Skeletal muscle tissue (tissue), 4 donors: ENCODE data around the gene MDN1. TPM values are rescaled to one million over a fixed set of nuclear protein-coding genes. Genes with fewer than 3 reads are reported as not detected.
A peak's percentile ranks its signal among the peaks of the same experiment; 100 is the strongest.
"Not testable (repeated sequence)": the region's sequence is repeated elsewhere in the genome, so short reads cannot be mapped to it uniquely, and the experiment has no call there.

ENCODE experiments used
- H3K27ac ChIP-seq: one replicate; pipeline ENCODE4 v1.7.0; 2013; ENCODE audit warnings: mild to moderate bottlenecking, low read depth, low read length, inconsistent platforms
- H3K27me3 ChIP-seq, 3 donors: one replicate each; pipeline ENCODE4 v1.7.0; 2013; ENCODE audit warnings: low read length in 3 of 3; ENCODE audit not compliant: control insufficient read depth in 3 of 3, insufficient read depth in 3 of 3
- H3K36me3 ChIP-seq, 3 donors: one replicate each; pipeline ENCODE4 v1.7.0; 2013; ENCODE audit warnings: low read length in 3 of 3; ENCODE audit not compliant: control insufficient read depth in 3 of 3, insufficient read depth in 3 of 3
- H3K4me1 ChIP-seq, 3 donors: one replicate each; pipeline ENCODE4 v1.7.0; 2013; ENCODE audit warnings: low read length in 3 of 3, mild to moderate bottlenecking in 3 of 3; ENCODE audit not compliant: control insufficient read depth in 3 of 3, insufficient read depth in 3 of 3
- H3K4me3 ChIP-seq, 3 donors: one replicate each; pipeline ENCODE4 v1.7.0; 2013; ENCODE audit warnings: low read length in 3 of 3
- H3K9ac ChIP-seq, 3 donors: one replicate each; pipeline ENCODE4 v1.7.0; 2013; ENCODE audit warnings: low read length in 3 of 3, mild to moderate bottlenecking in 3 of 3, moderate library complexity in 2 of 3, low read depth in 1 of 3
- H3K9me3 ChIP-seq, 3 donors: one replicate each; pipeline ENCODE4 v1.7.0; 2013; ENCODE audit warnings: low read length in 3 of 3; ENCODE audit not compliant: control insufficient read depth in 3 of 3
- total RNA-seq: library from RNA; depleted of rRNA; stranded (reverse); fragments of >200 nt; gene quantifications from one replicate; pipeline ENCODE4 v1.2.3, GENCODE V29; 2014
- donor health status: Osteomylitis.

Gene MDN1
- total RNA-seq, 1 donor from 2014 or later, result 30.8 TPM

DNA sequence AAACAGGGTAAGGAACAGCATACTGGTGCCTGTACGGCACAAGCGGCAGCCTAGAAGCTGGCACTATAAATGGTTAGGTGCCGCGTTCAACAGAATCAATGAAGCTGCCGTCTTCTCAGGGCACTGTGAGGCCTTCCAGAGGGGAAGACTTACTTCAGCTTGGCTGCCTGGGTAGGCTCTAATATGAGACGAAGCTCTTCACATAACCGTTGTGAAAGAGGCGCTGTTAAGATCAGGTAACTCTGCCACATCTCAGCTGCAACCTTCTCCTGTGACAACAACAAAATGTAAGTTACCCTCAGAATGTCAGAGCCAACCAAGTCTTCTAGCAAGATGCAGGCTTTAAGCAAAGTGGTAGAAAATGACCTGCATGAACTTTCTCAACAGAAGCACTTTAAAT, 169.0 kb downstream of the MDN1 start:
- H3K36me3 ChIP-seq, result peaks cover 62 to 88% (median 67%) of the 10 kb centered on the region in 3 donors
- H3K27me3 ChIP-seq, result no peaks in the 10 kb centered on the region
- H3K27ac ChIP-seq, result no peak overlapping the region

GRCh38 chr6:89649682-89650081, 169.9 kb downstream of the MDN1 start:
- no peak overlapping the region for H3K4me3 ChIP-seq
- H3K27me3 ChIP-seq, result no peaks in the 10 kb centered on the region
- no peak overlapping the region for H3K27ac ChIP-seq
- no peaks in the 10 kb centered on the region for H3K9me3 ChIP-seq
- H3K4me1 ChIP-seq, result peaks cover 0 to 2% (median 0%) of the 10 kb centered on the region in 3 donors
- no peak overlapping the region for H3K9ac ChIP-seq
- peaks cover 55 to 85% (median 60%) of the 10 kb centered on the region in 3 donors for H3K36me3 ChIP-seq

More for the DNA sequence above, 169.0 kb downstream of the MDN1 start:
- H3K9ac ChIP-seq, result no peak overlapping the region
- no peaks in the 10 kb centered on the region for H3K4me1 ChIP-seq
- no peak overlapping the region for H3K4me3 ChIP-seq
- H3K9me3 ChIP-seq, result no peaks in the 10 kb centered on the region

DNA sequence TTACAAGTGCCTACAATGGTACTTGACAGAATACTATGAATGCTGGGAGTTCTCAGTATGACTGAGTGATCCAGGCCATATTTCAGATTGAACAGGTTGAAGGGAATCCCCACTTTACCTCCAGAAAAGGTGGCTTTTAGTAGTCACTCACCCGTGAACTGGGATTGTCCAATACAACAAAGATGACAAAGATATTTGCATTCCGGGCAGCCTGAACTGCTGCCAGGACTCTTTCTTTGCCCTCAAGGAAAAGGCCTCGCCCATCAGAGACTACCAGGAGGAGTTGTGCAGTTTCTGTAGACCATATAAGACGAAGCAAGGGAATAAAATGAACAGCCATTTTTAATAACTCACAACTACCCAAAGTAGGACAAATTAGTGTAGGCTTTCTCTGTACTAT, 174.7 kb downstream of the MDN1 start:
- H3K36me3 ChIP-seq, result peaks cover 39 to 66% (median 46%) of the 10 kb centered on the region in 3 donors
- no peak overlapping the region for H3K9ac ChIP-seq
- no peak overlapping the region for H3K27ac ChIP-seq

DNA sequence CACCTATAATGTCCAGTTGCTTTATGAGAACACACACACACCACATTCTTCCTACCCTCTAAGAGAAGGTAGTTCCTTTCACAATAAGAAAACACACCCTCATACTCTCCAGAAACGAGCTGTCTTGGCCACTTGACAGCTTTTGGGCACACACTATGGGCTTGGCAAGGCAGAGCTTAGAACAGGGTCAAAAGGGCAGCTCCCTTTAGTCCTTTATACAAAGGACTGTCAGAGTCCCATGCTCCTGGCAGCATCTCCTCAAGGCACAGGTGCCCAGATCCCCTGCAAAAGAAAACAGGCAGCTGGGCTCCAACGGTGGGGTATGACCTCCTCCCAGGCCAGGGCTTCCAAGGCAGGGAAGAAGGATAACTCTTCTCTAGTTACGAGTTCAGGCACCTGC, 176.2 kb downstream of the MDN1 start:
- H3K9me3 ChIP-seq, result no peaks in the 10 kb centered on the region
- H3K27me3 ChIP-seq, result no peaks in the 10 kb centered on the region
- peaks cover 33 to 55% (median 40%) of the 10 kb centered on the region in 3 donors for H3K36me3 ChIP-seq
- H3K4me3 ChIP-seq, result no peak overlapping the region
- H3K27ac ChIP-seq, result no peak overlapping the region
- no peak overlapping the region for H3K9ac ChIP-seq
- H3K4me1 ChIP-seq, result peaks cover 12 to 17% (median 16%) of the 10 kb centered on the region in 3 donors

More for the DNA sequence above, 174.7 kb downstream of the MDN1 start:
- Histone ChIP-seq H3K27me3 (no peaks in the 10 kb centered on the region), H3K4me3 (no peak overlapping the region), H3K9me3 (no peaks in the 10 kb centered on the region), H3K4me1 (peaks cover 8 to 12% (median 12%) of the 10 kb centered on the region in 3 donors)

DNA sequence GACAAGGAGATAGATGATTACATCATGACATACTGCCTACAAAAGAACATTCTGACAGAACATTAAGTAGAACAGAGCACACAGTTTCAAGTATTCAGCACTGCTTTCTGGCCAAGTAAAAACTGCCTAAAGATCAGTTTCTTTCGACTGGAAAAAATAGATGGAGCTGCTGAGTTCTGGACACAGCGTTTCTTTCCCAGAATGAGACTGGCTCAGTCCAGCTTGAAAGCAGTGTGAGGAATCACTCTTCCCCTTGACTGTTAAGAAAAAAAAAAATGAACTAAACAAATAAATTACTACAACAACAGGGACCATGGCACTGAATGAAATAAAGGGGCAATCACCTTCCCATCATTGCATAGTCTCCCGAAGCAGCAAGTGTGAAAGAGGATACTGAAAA, 176.6 kb downstream of the MDN1 start:
- H3K9ac ChIP-seq, result no peak overlapping the region
- peaks cover 13 to 19% (median 17%) of the 10 kb centered on the region in 3 donors for H3K4me1 ChIP-seq
- no peak overlapping the region for H3K27ac ChIP-seq
- H3K27me3 ChIP-seq, result no peaks in the 10 kb centered on the region
- no peaks in the 10 kb centered on the region for H3K9me3 ChIP-seq
- peaks cover 29 to 51% (median 39%) of the 10 kb centered on the region in 3 donors for H3K36me3 ChIP-seq
- H3K4me3 ChIP-seq, result no peak overlapping the region

DNA sequence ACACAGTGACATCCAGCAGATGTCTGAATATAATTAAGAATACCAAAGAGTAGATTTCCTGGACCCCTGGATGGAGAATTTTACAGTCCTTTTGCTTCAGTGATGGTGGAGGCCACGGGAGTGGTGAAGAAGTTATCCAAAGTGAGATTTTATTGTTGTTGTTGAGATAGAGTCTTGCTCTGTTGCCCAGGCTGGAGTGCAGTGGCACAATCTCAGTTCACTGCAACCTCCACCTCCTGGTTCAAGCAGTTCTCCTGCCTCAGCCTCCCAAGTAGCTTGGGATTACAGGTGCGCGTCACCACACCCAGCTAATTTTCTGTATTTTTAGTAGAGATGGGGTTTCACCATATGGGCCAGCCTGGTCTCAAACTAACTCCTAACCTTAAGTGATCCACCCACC, 178.0 kb downstream of the MDN1 start:
- not testable (repeated sequence) for H3K9ac ChIP-seq, H3K9me3 ChIP-seq, H3K27me3 ChIP-seq, H3K4me3 ChIP-seq, H3K27ac ChIP-seq
- H3K4me1 ChIP-seq, result peaks cover 18 to 24% (median 21%) of the 10 kb centered on the region in 3 donors
- H3K36me3 ChIP-seq, result peaks cover 17 to 38% (median 26%) of the 10 kb centered on the region in 3 donors

- Histone ChIP-seq H3K27ac (no peak overlapping the region), H3K27me3 (no peaks in the 10 kb centered on the region), H3K9ac (no peak overlapping the region), H3K4me1 (peaks cover 18 to 24% (median 21%) of the 10 kb centered on the region in 3 donors), H3K4me3 (no peak overlapping the region), H3K36me3 (peaks cover 12 to 37% (median 26%) of the 10 kb centered on the region in 3 donors), H3K9me3 (no peaks in the 10 kb centered on the region)
Measured at GRCh38 chr6:89640804-89641203, 178.8 kb downstream of the MDN1 start.

GRCh38 chr6:89638320-89639195, 181.0 kb downstream of the MDN1 start, which contains the start of gene LYRM2:
LYRM2 (minus strand) TSS chr6:89638747; CDS start chr6:89638716, 31 bp downstream.
- Histone ChIP-seq H3K27ac (peak within 1 kb of the TSS; percentile 98), H3K9me3 (no peaks in the 10 kb centered on the region), H3K9ac (peak within 1 kb of the TSS; percentile 90 to 96 (median 91)), H3K36me3 (peaks cover 8 to 25% (median 20%) of the 10 kb centered on the region in 3 donors), H3K27me3 (no peaks in the 10 kb centered on the region), H3K4me3 (peak within 1 kb of the TSS; percentile 95 to 97 (median 95)), H3K4me1 (peaks cover 11 to 15% (median 11%) of the 10 kb centered on the region in 3 donors)

DNA sequence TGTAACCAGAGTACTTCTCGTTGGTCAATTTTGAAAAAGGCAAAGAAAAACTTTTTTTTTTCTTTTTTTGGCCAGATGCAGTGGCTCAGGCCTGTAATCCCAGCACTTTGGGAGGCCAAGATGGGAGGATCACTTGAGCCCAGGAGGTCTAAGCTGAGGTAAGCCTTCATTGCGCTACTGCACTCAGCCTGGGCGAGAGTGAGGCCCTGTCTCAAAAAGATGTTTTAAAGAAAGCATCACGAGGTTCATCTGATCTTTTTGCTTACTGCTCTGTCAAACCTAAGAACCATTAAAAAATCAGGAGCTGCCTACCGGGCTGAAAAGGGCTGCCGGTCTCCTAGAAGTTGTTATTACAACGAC, 181.7 kb downstream of the MDN1 start:
- H3K4me1 ChIP-seq, result peaks cover 9 to 12% (median 10%) of the 10 kb centered on the region in 3 donors
- H3K9ac ChIP-seq, result peak overlapping the region; percentile 90 to 96 (median 91)
- peak overlapping the region; percentile 98 for H3K27ac ChIP-seq
- peaks cover 5 to 20% (median 16%) of the 10 kb centered on the region in 3 donors for H3K36me3 ChIP-seq
- peak overlapping the region; percentile 95 to 97 (median 95) for H3K4me3 ChIP-seq
- no peaks in the 10 kb centered on the region for H3K27me3 ChIP-seq
- no peaks in the 10 kb centered on the region for H3K9me3 ChIP-seq

- H3K27me3 ChIP-seq, H3K27ac ChIP-seq, H3K9me3 ChIP-seq, H3K4me3 ChIP-seq, H3K9ac ChIP-seq: not testable (repeated sequence)
- H3K4me1 ChIP-seq, result peaks cover 9 to 12% (median 10%) of the 10 kb centered on the region in 3 donors
- peaks cover 2 to 11% (median 11%) of the 10 kb centered on the region in 3 donors for H3K36me3 ChIP-seq
Measured at GRCh38 chr6:89636412-89636811, 183.2 kb downstream of the MDN1 start.
